Hepatocyte (in vitro differentiated cells): ENCODE results near the gene SPATS1.

ENCODE experiments used
- EZH2 ChIP-seq: fragments of 200-600 bp; sonication (generic); IDR thresholded peaks from 2 replicates; pipeline ENCODE4 v1.6.1; 2016; ENCODE audit warnings: antibody characterized with exemption, mild to moderate bottlenecking, borderline replicate concordance
- TF ChIP-seq, protein P1 (sequence below): fragments of 200-600 bp; sonication (generic); IDR thresholded peaks from 2 replicates; pipeline ENCODE4 v1.5.1; 2016; ENCODE audit warnings: antibody characterized with exemption, mild to moderate bottlenecking; ENCODE audit not compliant: poor library complexity

GRCh38 chr6:44292661-44293365, 49.6 kb upstream of the SPATS1 start:
- TF ChIP-seq, protein P1, sequence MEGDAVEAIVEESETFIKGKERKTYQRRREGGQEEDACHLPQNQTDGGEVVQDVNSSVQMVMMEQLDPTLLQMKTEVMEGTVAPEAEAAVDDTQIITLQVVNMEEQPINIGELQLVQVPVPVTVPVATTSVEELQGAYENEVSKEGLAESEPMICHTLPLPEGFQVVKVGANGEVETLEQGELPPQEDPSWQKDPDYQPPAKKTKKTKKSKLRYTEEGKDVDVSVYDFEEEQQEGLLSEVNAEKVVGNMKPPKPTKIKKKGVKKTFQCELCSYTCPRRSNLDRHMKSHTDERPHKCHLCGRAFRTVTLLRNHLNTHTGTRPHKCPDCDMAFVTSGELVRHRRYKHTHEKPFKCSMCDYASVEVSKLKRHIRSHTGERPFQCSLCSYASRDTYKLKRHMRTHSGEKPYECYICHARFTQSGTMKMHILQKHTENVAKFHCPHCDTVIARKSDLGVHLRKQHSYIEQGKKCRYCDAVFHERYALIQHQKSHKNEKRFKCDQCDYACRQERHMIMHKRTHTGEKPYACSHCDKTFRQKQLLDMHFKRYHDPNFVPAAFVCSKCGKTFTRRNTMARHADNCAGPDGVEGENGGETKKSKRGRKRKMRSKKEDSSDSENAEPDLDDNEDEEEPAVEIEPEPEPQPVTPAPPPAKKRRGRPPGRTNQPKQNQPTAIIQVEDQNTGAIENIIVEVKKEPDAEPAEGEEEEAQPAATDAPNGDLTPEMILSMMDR = no peak
- no peak for TF ChIP-seq EZH2
